RWPE2 (cell line): Measurements from ENCODE around the gene MYL5.
"Not testable (repeated sequence)": the region's sequence is repeated elsewhere in the genome, so short reads cannot be mapped to it uniquely, and the experiment has no call there.

ENCODE experiments used
- ATAC-seq: fragments of 200-7000 bp; cut with Tn5 transposase; 3 replicates; pipeline ENCODE4 v1.9.1; 2021; ENCODE audit warnings: low read depth
- DNase-seq: peaks from one replicate; pipeline ENCODE4 v3.0.0-alpha.2; 2020; ENCODE audit warnings: low spot score
- H3K27ac ChIP-seq: fragments of 450-650 bp; 2 replicates; pipeline ENCODE4 v1.5.1; 2017; ENCODE audit warnings: mild to moderate bottlenecking; ENCODE audit not compliant: poor library complexity, severe bottlenecking
- H3K27me3 ChIP-seq: fragments of 250-450 bp; sonication (Bioruptor Pico); 2 replicates; pipeline ENCODE4 v1.5.1; 2021; ENCODE audit warnings: mild to moderate bottlenecking, moderate library complexity; ENCODE audit not compliant: insufficient read depth, poor library complexity, severe bottlenecking
- H3K36me3 ChIP-seq: fragments of 250-450 bp; sonication (Bioruptor Pico); 2 replicates; pipeline ENCODE4 v1.5.1; 2020; ENCODE audit warnings: low read depth, mild to moderate bottlenecking, moderate library complexity
- H3K4me1 ChIP-seq: fragments of 250-450 bp; sonication (Bioruptor Pico); 2 replicates; pipeline ENCODE4 v1.5.1; 2021; ENCODE audit warnings: mild to moderate bottlenecking, moderate library complexity; ENCODE audit not compliant: insufficient read depth, poor library complexity, severe bottlenecking
- H3K4me3 ChIP-seq: fragments of 250-450 bp; sonication (Bioruptor Pico); 2 replicates; pipeline ENCODE4 v1.5.1; 2021; ENCODE audit warnings: mild to moderate bottlenecking, moderate library complexity; ENCODE audit not compliant: severe bottlenecking
- H3K9me3 ChIP-seq: fragments of 250-450 bp; sonication (Bioruptor Pico); 2 replicates; pipeline ENCODE4 v1.5.1; 2021; ENCODE audit warnings: mild to moderate bottlenecking, moderate library complexity; ENCODE audit not compliant: severe bottlenecking
- TF ChIP-seq, protein P1 (sequence below): fragments of 450-650 bp; IDR thresholded peaks from one replicate; pipeline ENCODE4 v1.5.1; 2017; ENCODE audit warnings: mild to moderate bottlenecking, moderate library complexity; ENCODE audit not compliant: poor library complexity, severe bottlenecking

MYL5 gene

GRCh38 chr4:633976-634598 lies 40.3 kb upstream of the MYL5 start:
- ATAC-seq (no peak; the same call in 2 of the 3 replicates), DNase-seq (peak; percentile 49)
- H3K9me3 ChIP-seq, result no peaks in the 10 kb centered on the region
- no peak overlapping the region for H3K27ac ChIP-seq
- H3K36me3 ChIP-seq, result no peaks in the 10 kb centered on the region
- H3K27me3 ChIP-seq, result no peaks in the 10 kb centered on the region
- TF ChIP-seq, protein P1, sequence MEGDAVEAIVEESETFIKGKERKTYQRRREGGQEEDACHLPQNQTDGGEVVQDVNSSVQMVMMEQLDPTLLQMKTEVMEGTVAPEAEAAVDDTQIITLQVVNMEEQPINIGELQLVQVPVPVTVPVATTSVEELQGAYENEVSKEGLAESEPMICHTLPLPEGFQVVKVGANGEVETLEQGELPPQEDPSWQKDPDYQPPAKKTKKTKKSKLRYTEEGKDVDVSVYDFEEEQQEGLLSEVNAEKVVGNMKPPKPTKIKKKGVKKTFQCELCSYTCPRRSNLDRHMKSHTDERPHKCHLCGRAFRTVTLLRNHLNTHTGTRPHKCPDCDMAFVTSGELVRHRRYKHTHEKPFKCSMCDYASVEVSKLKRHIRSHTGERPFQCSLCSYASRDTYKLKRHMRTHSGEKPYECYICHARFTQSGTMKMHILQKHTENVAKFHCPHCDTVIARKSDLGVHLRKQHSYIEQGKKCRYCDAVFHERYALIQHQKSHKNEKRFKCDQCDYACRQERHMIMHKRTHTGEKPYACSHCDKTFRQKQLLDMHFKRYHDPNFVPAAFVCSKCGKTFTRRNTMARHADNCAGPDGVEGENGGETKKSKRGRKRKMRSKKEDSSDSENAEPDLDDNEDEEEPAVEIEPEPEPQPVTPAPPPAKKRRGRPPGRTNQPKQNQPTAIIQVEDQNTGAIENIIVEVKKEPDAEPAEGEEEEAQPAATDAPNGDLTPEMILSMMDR, result no peak
- H3K4me3 ChIP-seq, result no peak overlapping the region
- no peaks in the 10 kb centered on the region for H3K4me1 ChIP-seq

DNA sequence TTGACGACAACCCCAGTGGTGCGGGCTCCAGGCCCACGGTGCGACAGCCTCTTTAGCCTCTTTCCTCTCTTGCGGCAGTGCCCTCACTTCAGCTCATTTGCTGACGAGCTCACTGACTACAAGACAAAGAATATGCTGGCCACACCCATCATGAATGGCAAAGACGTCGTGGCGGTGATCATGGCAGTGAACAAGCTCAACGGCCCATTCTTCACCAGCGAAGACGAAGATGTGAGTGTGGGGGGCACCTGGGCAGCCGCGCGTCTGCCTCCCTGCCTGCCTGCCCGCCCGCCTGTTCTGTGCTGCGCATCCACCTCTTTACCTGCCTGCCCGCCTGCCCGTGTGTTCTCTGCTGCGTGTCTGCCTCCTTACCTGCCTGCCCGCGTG lies 39.8 kb upstream of the MYL5 start:
- H3K4me1 ChIP-seq, result no peaks in the 10 kb centered on the region
- ATAC-seq (no peak), DNase-seq (peak; percentile 47)
- H3K36me3 ChIP-seq, result no peaks in the 10 kb centered on the region
- H3K4me3 ChIP-seq, result no peak overlapping the region
- no peaks in the 10 kb centered on the region for H3K9me3 ChIP-seq
- TF ChIP-seq, protein P1, result no peak
- no peaks in the 10 kb centered on the region for H3K27me3 ChIP-seq
- H3K27ac ChIP-seq, result no peak overlapping the region

- H3K27me3 ChIP-seq, H3K4me1 ChIP-seq, H3K4me3 ChIP-seq, DNase-seq, H3K36me3 ChIP-seq, H3K9me3 ChIP-seq, ATAC-seq, H3K27ac ChIP-seq: not testable (repeated sequence)
These were observed 39.1 kb upstream of the MYL5 start for GRCh38 chr4:635066-635835.

DNA sequence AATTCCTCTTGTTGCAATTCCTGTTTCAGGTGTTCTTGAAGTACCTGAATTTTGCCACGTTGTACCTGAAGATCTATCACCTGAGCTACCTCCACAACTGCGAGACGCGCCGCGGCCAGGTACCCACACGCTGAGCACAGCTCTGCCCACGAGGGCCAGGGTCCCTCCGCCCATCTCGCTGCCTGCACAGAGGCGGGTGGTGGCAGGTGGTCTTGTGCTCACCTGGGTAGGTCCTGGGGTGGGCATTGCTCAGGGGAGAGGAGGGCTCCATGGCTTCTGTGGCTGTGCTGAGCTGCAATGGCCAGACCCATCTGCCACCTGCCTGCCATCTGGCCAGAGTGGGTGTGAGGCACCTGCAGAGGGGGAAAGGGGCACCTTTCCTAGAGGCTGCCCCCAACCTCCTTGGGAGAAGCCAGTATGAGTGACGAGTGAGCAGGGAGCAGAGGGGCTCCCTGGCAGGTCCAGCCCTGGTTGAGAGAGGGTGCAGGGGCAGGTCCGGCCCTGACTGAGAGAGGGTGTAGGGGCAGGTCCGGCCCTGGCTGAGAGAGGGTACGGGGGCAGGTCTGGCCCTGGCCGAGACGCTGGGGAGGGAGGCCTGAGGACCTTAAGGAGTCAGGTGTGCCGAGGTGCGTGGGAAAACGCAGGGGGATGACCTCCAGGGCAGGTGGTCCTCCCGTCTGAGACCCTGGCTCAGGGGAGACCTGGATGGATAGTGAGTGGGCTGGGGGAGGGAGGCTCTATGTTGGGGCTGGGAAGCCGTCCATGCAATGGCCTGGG lies 38.3 kb upstream of the MYL5 start:
- DNase-seq (peak; percentile 43), ATAC-seq (no peak)
- no peaks in the 10 kb centered on the region for H3K9me3 ChIP-seq
- H3K27me3 ChIP-seq, result no peaks in the 10 kb centered on the region
- H3K27ac ChIP-seq, result no peak overlapping the region
- H3K36me3 ChIP-seq, result no peaks in the 10 kb centered on the region
- TF ChIP-seq, protein P1, result no peak
- no peaks in the 10 kb centered on the region for H3K4me1 ChIP-seq
- no peak overlapping the region for H3K4me3 ChIP-seq

DNA sequence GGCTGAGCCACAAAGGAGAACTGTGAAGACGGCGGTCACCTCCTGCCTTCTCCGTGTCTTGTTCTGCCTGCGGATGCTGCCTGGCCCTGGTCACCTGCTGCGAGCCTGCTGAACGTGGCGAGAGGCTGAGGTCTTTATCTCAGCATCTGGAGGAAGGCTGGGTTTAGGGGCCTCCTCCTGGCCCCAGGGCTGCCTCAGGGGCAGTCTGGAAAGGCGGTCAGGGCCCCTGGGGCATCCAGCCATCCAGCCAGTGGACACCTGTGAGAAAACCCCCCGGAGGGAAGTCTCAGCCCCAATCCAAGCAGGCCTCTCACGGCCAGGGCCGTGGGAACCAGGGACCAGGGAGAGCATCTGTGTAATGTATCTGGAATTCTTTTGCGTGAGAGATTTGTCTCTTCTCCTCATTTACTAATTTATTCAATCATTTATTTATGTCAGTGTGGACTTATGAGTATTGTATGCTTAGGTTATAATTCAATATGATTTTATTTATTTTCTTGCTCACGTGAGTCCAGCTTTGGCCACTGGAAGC lies 37.6 kb upstream of the MYL5 start:
- TF ChIP-seq, protein P1, result no peak
- no peaks in the 10 kb centered on the region for H3K9me3 ChIP-seq
- ATAC-seq, result no peak; the same call in 2 of the 3 replicates
- H3K4me3 ChIP-seq, result no peak overlapping the region
- no peaks in the 10 kb centered on the region for H3K4me1 ChIP-seq
- no peaks in the 10 kb centered on the region for H3K27me3 ChIP-seq
- no peaks in the 10 kb centered on the region for H3K36me3 ChIP-seq
- peak; percentile 44 for DNase-seq
- no peak overlapping the region for H3K27ac ChIP-seq
